Ramos (cell line): Measurements from ENCODE around the gene BRSK2.

ENCODE experiments used
- in situ Hi-C: fragments of 300-500 bp; cut with MboI; formaldehyde crosslinking; loops from one replicate; pipeline ENCODE4 v1.14.3; 2022; ENCODE audit warnings: low sequenced_read_pairs; ENCODE audit not compliant: unreplicated experiment

The BRSK2 gene

DNA sequence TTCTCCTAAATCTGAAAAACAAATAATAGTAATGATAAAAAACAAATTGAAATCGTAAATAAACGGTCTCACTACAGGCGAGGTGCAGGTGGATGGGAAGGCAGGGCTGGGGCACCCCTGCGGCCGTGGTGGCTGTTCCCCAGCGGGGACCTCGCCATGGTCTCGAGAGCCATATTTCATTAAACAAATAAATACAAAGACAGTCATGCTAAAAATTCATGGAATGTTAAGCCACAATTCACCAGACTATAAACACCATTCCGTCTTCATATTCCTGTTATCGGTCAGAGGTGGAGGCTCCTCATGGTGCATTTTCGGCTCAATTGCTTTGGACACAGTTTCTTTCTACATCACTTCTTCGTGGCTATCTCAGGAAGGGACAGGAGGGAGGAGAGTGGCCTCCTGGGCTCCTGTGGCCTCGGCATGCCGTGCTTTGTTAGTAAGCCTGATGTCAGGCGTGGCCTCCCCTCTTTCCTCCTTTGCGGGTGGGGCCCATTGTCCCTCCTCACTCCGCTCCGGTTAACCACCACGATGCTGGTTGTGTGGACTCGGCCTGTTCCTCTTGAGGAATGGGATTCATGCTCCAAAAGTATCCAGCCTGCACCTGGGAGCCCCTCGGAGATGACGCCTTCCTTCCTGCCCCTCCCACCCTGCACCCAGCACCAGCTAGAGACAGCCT, 16.1 kb upstream of the BRSK2 start:
- in situ Hi-C loops, result no loop called here

DNA sequence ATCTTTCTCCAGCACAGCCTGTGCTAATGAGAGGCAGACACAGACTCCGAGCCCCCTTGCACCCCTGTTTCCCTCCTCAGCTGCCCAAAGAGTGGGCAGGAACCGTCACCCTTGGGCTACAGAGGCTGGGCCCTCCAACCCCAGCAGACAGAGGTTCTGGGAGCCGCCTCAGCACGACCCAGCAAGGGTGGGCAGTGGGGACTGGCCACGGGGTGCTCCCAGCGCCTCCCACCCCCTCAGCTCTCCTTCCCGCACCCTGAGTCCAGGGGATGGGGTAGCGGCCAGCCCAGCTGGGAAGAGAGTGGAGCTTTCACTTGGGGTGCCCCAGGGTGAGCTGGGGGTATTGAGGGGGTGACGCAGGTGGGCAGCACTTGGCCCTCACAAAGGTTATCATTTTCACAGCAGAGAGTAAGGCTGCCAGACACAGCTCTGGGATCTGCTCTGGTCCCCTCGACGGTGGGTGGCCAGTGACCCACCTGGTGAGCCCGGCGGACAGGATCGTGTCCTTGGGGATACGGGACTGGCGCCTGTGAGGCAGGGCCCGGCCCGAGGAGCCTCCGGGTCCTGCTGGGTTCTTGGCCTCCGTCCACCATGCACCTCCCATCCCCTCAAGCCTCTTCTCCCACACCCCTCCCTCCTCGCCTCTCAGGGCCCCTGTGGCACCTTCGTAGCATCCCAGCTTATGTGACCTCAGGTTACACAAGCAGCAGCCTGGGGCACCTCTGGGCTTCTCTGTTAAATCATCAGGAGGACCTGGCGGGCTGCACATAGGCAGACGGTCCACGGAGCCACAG, 14.4 kb upstream of the BRSK2 start:
- in situ Hi-C loops, result no loop called here

- in situ Hi-C loops, result no loop called here
Measured at GRCh38 chr11:1375955-1376258, 13.8 kb upstream of the BRSK2 start.

DNA sequence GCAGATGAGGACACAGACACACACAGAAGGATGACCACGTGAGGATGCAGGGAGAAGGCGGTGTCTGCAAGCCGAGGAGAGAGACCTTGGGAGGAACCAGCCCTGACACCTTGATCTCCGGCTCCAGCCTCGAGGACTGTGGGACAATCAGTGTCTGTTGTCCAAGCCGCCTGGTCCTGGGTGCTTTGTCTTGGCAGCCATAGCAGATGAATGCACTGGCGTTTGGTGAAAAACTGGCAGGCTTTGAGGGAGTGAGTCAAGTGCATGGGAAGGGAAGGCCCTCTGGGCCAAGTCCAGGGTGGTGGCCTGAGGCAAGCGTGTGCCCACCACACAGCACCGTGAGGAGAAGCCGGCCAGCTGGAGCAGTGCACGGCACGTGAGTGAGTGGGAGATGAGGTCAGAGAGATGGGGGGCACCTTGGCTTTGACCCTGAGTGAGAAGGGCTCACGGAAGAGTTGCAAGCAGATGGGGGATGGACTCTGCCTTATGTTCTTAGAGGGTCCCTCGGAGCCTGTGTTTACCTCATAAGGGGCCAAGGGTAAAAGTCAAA, 12.4 kb upstream of the BRSK2 start:
- in situ Hi-C loops, result no loop called here

DNA sequence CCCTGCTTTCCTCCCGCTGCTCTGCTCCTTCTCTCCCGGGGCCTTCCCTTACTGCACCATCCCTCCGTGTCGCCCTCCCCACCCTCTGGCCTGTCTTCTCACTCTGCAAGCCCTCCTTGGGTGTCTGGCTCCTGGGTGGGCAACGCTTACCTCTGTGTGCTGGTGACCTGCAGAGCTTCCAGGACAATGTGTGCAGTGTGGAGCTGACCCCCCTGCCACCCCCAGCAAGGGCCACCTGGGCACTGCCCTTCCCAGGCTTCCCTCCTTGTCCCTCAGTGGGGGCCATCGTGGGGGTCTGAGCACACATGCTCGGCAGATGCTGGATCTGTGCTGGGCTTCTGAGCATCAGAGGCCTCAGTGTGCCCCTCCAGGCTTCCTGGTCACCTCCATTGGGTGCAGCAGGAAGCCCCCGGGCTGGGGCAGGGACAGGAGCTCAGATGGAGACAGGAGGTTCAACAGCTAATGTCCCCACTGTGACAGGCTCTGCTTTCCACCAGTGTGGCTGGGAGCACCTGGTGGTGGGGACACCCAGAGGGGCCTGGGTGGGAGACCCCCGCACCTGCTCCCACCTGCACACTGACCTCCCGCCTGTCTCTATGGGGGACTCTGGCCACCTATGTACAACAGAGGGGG, 7.8 kb upstream of the BRSK2 start:
- in situ Hi-C loops, result no loop called here

DNA sequence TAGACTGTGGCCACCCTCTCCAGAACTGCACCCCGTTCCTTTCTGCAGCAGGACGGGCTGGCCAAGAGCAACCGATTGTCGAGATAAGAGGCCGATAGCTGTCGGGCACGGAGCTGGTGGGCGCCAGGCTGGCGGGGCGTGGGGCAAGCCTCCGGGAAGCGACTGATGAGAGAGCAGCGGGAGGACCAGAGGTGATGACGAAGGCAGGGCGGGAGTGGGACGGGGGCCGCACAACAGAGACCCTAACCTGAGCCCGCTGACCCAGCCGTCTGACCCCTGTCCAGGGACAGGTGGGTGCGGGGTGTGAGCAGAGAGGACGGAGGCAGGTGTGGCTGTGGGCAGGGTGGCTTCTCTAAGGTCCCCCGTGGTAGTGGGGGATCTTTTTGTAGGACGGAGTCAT, 7.3 kb upstream of the BRSK2 start:
- in situ Hi-C loops, result no loop called here

DNA sequence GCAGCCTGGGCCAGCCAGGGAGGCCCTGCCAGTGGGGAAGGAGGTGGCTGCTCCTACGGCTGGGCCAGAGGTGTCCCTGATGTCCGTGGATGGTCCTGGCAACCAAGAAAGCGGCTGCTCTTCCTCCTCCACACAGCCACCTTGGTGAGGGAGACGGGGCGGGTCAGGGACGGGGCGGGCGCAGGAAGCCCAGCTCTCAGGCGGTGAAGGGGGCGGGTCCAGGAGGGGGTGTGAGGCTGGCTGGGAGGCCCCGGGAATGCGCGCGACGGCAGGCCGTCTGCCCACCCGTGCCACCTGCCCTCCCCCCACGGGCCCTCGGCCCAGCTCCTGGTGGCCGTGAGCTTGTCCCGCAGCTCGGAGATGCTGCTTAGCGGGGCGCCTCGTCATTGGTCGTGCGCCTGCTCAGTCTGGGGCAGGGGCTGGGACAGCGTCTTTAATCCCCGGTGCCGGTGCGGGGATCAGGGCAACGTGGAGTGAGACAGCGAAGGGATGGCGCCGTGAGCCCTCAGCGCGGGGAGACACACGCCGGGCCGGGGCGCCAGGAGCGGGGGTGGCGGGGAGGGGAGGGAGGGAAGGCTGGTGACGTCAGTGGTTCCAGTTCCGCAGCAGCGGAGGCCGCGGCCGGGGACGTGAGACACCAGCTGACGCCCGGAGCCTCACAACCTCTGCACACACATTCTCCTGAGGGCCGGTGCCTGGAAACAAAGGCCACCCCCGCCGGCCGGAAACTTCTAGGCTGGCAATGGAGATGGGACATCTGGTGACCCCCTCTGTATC, 6.7 kb upstream of the BRSK2 start:
- in situ Hi-C loops, result no loop called here

DNA sequence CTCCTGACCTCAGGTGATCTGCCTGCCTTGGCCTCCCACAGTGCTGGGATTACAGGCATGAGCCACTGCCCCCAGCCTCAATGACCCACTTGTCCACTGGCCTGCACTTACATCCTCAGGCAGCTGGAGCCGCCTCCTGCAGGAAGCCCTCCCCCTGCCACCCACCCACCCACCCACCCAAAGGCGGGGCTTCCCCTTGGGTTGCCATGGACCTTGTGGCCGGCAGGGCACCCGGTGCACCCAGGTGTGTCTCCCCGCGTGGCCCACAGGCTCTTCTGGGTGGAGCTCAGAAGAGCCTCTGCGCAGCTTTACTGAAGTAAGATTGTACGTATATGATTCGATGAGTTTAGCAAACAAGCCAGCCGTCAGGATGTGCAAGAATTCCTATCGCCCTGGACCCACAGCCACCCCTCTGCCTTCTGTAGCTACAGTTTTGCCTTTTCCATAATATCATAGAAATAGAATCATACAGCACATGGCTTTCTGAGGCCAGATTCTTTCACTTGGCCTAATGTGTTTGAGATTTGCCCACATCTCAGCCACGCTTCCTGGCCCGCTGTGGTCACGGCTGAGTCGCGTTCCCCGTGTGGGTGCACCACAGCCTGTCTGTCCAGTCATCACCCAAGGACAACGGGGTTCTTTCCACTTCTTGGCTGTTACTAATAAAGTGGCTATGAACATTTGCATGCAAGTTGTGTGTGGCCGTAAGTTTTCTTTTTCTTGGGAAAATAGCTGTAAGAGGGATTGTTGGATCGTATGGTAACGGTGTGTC, 5.3 kb upstream of the BRSK2 start:
- in situ Hi-C loops, result no loop called here

DNA sequence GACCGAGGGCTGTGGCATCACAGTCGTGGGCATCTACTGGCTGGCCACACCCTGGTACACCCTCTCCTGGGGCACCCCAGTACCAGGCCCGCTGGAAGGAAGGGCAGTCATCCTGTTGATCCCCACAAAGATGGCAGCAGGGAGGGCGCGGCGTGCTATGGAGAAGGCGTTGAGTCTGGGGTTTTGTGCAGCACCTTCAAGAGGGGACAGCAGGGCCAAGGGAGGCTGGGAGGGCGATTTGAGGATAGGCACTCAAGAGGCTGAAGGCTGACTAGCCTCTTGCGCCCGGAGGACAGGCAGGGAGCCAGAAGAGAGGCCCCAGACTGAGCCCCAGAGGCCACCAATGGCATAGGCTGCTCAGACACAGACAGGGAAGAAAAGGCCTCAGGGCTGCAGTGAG, 2.2 kb upstream of the BRSK2 start:
- in situ Hi-C loops, result no loop called here

- in situ Hi-C loops, result no loop called here
Measured at GRCh38 chr11:1387961-1388762, 1.6 kb upstream of the BRSK2 start.

- in situ Hi-C loops, result no loop called here
Measured at GRCh38 chr11:1388763-1389102, 1.0 kb upstream of the BRSK2 start.

GRCh38 chr11:1389103-1389931, 417 bp upstream of the BRSK2 start:
- in situ Hi-C loops, result no loop called here

DNA sequence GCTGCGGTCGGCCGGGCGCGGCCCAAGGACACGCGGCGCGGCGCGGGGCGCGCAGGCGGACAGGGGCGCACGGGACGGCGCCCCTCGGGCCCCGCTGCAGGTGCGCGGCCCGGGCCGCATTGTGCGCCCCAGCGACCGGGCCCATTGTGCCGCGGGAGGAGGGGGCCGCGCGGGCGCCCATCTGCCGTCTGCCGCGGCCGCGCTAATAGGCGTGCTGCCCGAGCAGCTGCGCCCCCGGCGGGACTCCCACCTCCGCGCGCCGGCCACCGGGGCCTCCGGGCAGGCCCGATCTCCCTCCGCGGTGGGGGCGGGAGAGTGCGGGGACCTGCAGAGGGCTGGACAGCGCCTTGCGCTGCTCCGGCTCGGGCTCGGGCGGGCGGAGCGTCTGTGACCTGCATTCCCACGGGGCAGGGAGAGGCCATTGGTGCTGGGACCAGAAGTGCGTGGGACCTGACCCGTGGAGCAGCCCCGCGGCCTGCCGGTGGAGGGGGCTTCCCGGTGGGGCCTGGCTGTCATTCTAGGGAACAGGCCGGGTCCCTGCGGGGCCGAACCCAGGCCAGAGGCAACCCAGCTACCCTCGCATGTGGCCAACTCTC, 933 bp downstream of the BRSK2 start:
- in situ Hi-C loops, result no loop called here

GRCh38 chr11:1391165-1392075, 1.7 kb downstream of the BRSK2 start:
- in situ Hi-C loops, result no loop called here

- in situ Hi-C loops, result no loop called here
Measured at GRCh38 chr11:1392111-1392510, 2.4 kb downstream of the BRSK2 start.

- in situ Hi-C loops, result no loop called here
Measured at GRCh38 chr11:1392561-1392960, 2.8 kb downstream of the BRSK2 start.
